ENCODE results near the gene SYNE3.
A peak's percentile ranks its signal among the peaks of the same experiment; 100 is the strongest.
"Not testable (repeated sequence)": the region's sequence is repeated elsewhere in the genome, so short reads cannot be mapped to it uniquely, and the experiment has no call there.

Gene SYNE3

DNA sequence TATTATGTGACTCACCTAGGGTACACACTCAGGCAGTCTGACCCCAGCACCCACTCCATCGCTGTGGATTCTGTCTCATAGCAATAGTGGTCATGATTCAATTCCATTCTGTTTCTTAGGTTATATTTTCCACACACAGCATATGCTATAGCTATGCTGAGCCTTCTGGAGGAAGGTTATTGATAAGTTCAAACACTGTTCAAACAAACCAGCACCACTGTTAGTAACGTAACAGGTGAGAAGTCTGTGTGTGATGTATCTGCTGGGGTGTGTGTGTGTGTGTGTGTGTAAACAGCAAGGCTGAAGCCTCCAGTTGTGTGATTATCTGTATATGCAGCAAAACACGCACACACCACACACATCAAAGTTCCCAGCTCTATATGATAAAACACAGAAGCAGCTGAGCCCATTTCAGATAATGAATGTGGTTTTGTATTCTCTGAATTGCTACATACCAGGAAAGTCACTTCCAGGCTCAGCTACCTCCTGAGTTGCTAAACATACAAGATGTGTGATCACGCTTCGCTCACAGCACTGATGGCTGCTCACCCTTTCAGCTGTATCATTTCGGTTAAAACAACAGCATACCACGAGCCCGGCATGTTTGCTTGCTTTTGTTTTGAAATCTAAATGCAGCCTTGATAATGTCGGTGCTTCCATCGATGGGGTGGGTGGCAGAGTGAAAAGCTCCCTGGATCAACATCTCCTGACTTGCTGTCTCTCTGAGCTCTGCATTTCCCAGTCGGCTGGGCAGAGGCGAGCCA is 6.8 kb upstream of the SYNE3 start:
- DNase-seq, result peak; percentile 70

DNA sequence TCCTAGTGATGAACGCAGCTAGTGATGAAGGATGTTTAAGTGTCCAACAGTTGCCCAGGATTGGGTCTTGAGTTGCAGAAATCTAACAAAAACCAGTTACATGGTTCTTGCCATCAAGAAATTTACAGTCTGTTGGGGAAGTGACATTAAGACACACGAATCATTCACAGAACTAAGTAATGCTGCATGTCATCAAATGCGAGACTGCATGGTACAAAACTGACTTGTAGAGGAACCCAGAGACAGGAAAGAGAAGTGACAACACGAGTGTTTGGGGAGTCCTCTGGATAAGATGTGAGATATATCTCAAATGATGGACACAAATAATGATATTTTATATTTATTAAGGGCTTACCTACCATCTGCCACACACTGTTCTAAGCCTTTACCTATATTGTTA is 6.1 kb upstream of the SYNE3 start:
- DNase-seq, result peak; percentile 11

DNA sequence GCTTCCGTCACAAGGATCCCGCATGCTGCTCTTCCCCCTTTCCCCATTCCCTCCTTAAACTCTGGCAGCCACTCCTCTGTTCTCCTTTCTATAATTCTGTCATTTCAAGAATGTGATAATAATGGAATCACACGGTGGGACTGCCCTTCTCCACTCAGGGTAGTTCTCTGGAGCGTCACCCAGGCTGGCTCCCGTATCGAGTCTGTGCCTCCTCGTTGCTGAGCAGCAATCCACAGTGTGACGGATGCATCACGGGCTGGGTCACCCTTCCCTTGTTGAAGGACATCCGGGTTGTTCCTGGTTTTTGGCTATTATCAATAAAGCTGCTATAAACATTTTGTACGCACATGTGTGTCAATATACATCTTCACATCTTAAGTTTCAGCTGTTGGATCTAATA is 5.7 kb upstream of the SYNE3 start:
- DNase-seq, result no peak

DNA sequence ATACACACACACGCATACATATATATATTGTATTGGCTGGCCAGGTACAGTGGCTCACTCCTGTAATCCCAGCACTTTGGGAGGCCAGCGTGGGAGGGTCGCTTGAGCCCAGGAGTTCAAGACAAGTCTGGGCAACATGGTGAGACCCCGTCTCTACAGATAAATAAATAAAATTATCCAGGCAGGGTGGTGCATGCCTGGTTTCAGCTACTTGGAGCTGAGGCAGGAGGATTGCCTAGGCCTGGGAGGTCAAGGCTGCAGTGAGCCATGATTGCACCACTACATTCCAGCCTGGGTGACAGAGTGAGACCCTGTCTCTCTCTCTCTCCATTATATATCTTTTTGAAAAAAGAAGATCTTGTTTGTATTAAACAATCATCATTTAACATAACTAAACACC is 4.6 kb upstream of the SYNE3 start:
- no peak for DNase-seq

DNA sequence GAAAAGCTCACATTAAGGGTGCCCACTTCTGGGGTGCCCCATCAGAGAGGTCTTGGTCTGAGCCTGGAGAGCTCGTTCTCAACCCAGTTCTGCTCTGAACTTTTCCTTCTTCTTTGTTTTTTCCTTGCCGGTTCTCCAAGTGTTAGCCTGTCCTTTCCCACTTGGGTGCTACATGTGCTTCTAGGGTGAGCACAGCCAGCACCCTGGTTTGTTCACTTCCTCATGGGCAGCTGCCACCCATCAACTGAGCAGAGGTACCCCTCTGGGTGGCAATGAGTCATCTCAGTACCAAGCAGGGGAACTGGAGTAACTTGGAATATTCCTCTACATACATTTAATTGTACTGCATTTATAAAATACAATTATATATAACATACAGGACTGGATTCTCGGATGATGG is 3.9 kb upstream of the SYNE3 start:
- peak; percentile 41 for DNase-seq

DNA sequence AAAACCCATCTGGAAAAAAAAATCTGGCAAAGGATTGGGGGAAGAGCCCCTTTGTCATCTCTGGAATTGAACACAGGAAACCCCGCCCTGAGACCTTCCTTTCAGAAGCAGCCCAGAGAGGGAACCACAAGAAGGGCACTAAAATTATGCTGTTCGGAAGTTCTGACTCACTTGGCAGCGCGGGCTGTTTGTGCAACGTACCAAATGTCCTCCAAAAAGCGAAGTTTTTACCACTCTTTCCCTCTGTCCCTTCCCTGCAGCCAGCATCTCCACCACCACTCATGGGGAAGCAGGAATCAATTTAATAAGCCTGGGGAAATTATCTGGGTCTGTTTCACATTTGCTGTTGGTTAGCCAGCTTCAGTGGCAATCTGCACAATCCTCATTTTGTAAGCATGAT is 3.2 kb upstream of the SYNE3 start:
- DNase-seq, result peak; percentile 78

DNA sequence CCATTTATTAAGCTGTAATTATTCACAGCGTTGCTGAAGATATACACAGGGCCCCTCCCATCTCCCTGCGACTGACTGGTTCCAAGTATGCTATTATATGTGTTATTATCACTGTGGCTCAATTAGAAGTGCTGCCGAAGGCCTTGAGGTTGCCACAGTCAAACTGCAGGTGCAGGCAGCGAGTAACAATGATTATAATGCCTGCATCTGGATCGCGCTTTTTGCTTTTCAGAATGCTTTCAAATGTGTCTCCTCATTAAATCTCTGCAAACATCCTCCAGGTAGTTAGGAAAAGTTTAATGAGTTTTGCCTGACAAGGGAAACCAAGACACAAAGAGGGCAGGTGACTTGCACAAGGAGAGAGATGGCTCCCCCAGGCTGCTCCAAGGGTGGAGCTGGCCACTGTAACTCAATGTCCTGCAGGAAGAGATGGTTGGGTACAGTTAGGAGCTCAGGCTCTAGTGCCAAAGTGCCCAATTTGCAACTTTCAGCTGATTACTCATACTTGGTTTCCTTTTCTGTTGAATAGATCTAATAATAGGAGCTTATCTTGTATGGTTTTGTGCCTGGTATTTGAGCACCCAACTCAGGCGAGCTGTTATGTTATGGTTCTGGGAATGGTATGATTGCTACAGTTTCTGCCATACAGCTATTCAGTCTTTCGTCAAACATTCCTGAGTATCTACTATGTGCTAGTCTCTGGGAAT is 1.7 kb upstream of the SYNE3 start:
- no peak for DNase-seq

DNA sequence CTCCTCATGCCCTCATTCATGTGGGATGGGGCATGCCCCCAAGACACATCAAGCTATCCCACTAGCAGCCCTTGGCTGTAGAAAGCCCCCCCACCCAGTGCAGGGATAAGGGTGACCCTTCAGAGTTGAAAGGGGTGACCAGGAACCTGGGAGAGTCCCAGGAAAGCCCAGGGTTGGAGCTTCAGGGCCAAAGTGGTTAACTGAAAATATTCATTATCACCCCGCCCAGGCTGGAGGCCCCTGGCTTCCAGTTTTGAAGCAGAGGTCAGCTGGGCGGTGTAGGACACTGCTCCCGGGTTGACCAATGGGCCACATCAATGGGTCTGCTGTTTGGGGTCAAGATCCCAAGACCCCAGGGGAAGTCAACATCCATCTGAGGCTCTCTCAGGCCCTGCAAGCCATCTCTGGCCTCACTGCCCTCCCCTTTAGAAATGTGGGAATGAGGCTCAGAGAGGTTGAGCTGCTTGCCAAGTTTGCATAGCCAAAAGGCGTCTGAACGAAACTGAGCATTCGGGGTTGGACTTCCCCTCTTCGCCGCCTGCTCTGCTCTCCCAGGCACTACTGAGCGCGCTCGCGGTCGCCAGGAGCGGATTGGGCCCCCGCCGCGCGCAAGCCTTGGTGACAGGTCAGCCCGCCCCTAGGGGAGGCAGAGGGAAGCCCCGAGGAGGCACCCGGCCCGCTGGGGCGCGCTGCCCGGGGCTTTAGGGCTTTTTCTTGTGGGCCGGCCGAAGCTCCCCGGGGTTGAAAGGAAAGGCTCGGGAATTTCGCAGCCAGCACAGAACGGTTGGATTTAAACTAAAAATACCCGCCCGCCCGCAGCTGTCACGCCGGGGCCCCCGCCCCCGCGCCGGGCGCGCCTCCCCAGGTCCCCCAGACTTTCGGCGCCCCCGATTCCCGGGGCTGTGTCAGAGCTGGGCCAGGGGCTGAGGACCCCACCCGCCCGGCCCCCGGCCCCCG is 576 bp downstream of the SYNE3 start:
- DNase-seq, result peak; percentile 90

DNA sequence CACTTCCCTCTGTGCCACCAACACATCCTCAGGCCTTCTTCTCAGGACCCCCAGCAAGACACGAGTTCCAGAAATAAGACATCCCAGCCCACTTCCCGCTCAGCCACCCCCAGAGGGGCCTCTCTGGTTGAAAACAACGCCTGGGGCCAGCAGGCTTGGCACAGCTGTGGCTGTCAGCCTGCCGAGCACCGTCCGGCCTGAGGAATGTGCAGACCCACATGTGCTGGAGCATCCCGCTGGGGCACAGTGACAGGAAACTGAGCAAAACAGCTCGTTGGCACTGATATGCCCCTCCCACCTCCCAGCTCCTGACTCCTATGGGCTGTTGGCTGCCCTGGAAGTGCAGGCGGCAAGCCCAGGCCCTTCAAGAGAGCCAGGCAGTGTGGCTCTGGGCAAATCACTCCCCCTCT is 1.4 kb downstream of the SYNE3 start:
- peak; percentile 34 for DNase-seq

DNA sequence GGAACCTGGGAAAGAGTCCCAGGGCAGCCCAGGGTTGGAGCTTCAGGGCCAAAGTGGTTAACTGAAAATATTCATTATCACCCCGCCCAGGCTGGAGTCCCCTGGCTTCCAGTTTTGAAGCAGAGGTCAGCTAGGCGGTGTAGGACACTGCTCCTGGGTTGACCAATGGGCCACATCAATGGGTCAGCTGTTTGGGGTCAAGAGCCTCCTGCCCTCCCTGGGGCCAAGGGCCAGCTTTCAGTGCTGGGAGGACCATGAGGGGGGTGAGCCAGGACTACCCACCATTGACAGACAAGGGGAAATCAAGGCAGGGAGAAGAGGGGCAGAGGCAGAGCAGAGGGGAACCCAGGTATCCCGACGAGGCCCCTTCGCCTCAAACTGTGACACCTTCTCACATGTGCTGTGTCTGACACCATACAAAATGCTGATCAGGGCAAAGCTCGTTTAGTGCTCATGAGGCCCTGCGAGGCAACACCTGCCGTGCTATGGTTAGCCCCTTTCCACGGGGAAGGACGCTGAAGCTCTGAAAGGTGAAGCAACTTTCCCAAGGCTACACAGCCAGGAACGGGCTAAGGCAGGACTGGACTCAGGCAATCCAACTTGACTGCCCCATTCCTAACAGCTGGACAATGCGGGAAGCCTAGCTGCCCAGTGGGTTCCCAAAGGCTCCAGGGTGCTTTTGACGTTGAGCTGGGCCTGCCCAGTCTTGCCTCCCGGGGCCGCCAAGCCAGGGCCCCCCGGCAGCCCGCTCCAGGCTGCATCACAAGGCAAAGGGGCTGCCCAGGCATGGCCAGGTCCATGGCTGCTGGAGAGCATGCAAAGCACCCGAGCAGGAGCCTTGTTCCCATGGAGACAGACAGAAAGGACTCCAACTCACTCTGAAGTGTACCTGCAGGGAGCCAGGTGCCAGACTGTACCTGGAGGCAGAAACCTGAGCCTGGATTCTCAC is 2.0 kb downstream of the SYNE3 start:
- DNase-seq, result peak; percentile 24

DNA sequence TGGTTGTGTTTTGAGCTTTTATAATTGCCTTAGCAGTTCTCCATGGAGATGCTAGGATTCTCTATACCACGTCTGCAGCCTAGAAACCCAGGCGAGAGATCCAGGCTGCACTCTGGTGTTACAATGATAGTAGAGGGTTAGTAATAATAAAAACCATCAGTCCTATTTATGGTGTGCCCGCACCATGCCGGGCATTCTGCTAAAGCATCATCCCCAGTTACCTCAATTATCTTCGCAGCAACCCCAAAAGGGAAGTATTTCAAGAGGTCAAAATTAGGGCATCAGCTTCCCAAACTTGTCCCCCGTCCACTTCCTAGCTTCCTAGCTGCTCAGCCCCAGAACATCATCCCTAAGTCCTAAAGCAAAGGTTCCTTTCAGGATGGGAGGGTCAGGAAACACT is 3.2 kb downstream of the SYNE3 start:
- no peak for DNase-seq

DNA sequence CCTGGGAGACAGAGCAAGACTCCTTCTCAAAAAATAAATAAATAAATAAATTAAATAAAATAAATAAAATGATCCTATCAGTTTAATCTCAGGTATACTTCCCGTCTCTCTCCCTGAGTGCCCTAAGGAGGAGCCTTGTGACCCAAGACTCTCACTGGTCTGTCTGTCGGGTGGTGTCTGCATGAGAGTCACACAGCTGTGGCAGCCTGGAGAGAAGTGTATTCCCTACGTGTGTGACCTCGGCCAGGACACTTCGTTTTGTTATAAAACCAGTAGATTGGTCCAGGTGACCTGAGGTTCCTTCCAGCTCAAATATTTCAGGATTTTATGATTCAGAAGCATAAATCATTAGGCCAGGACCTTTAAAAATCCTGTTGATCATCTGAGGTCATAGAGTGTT is 4.8 kb downstream of the SYNE3 start:
- peak; percentile 18 for DNase-seq

DNA sequence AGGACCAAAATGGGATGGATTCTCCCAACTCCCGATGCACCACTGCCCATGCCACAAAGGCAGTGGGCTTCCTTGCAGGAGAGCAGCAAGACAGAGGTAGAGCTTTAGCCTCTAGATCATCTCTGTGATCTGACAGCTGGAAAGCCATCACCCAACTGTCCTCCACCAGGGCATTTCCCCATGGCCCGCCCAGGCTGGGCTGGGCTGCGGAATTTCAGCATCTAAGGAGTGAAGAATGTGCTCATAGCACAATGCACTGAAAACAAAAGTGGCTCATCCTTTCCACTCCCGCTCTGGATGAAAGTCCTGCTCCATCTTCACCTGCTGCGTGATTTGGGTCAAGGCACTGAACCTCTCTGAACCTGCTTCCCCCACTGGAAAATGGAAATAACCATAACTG is 5.6 kb downstream of the SYNE3 start:
- no peak for DNase-seq

DNA sequence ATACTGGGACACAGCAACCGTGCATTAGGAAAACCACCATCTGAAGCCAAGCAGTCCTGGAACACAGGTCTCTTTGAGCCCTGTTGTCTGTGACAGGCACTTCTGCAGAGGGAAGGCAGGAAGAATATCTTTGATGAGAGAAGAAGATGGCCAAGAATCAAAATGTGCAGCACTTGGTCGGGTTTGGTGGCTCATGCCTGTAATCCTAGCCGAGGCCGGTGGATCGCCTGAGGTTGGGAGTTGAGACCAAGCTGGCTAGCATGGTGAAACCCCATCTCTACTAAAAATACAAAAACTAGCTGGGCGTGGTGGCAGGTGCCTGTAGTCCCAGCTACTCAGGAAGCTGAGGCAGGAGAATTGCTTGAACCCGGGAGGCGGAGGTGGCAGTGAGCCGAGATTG is 6.1 kb downstream of the SYNE3 start:
- DNase-seq, result not testable (repeated sequence)

DNA sequence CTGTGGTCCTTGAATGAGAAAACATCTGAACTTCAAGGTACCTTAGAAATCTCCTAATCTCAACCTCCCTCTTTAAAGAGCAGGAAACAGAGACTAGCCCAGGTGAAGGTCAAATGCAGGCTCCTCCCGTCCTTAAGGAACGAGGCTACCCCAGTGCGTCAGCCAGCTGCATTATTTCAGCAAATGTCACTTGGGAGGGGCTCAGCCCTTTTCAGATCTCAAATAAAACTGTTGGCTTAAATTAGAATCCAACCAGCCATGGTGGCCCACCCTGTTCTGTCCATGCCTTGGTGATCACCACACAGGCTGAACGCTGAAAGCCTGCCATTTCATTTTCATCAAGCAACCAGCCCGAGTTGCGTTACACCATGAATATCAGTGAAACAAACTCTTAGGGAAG is 7.0 kb downstream of the SYNE3 start:
- no peak for DNase-seq

DNA sequence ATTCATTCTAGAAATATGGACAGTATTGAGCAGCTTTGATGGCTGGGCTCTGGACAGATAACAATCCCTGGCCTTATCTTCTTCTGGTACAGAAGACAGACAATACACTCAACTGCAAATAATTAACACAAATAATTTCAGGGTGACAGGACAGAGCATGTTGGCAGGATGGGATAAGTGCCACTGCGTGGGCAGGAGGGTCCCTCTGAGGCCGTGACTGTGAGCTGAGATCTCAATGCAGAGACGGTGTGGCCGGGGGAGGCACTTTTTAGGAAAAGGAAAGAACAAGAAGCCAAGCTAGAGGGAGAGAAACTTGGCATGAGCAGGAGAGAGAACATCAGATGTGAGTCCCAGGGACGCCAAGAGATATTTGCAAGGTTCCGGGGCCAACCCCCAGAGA is 8.1 kb downstream of the SYNE3 start:
- no peak for DNase-seq

DNA sequence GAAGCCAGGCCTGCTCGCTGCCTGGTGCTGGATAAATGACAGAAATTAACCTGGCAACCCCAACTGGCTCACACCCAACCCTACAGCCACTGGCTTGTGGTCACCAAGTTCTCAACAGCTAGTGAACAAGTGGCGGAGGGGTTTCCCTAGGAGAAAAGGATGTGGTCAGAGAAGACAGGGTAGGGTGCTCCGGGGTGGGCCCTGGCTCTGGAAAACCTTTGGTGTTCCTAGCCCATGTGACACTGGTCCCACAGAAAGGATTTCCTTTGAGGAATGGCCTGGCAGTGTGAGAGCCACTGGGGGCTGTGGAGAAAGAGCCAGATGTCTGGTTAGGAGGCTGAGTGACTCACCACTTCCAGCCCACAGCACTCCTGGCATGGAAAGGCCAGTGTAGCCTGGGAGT is 8.7 kb downstream of the SYNE3 start:
- peak; percentile 36 for DNase-seq

DNA sequence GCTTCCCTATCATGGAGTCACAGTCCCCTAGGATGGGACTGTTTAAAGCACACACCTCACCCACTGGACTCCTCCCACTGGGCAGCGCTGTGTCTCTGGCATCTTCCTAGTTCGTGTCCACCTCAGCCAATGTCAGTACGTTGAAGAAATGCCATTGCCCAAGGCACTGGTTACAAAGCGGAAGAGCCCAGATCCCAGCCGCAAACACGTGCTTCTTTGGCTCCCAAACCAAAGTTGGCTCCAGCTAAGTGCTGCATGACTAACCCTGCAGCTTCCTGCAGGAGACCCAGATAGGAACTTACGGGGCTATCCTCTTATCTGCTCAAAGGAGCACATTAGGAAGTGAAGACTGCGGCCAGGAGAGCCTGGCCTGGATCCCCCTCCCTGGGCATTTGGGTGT is 9.3 kb downstream of the SYNE3 start:
- no peak for DNase-seq

DNA sequence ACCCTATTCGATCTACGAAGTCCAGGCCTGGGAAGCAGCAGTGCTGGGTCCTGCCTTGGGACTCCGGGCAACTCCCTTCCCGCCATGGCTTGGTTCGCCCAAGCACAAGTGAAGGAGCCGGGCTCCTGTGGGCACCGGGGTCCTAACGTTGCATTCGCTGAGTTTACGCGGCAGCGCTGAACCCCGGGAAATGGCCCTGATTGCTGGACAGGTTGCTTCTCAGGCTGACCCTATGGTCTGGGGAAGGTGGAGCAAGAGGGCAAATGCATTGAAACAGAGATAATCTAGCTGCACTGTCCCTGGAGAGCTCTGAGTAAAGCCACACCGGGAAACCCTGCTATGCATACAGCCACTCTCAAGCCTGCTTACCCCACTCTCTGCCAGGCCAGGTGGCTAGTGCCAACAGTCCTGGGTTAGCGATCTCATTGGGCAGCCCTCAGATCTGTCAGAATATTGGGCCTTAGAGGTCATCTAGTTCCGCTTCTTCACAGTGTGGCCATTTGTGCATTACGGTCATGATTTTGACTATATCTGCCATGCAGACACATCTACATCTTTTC is 11.3 kb downstream of the SYNE3 start:
- no peak for DNase-seq

DNA sequence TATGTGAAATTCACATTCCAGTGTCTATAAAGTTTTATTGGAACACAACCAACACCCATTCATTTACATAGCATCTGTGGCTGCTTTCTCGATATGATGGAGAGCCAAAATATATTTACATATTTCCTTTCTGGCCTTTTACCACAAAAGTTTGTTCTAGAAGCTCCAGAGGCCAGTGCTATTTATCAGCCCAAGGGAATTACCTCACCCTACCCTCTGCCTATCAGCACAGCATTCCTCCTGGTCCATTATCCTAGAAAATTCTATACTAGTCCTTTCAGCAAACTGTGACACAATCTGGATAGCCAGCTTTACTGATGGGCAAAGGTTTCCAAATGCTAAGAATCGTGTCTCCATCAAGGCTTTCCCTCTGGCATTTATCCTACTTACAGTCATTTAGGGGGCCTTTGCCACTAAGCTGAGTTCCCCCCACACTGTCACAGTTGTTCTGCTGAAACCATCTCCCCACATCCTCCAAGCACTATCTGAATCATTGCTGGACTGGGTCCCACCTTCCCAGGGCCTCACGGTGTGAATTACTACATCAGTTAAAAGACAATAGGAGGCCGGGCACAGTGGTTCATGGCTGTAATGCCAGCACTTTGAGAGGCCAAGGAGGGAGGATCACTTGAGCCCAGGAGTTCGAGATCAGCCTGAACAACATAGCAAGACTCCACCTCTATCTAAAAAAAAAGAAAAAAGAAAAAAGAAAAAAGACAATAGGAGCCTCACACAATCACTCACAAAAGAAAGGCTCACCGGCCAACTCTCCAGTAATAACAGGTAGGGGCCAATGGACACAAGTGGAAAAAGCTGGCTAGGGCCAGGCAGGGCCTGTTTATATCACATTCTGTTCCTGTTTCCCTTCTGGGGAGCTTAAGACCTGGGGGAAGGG is 12.1 kb downstream of the SYNE3 start:
- peak; percentile 58 for DNase-seq

All from stimulated activated CD8-positive, alpha-beta memory T cell treated with anti-CD3 and anti-CD28 coated beads, Interleukin-4, amount 100 ng/mL, for 48 hours (primary cell).